ENCODE results near the gene AP5B1. TPM values are rescaled to one million over a fixed set of nuclear protein-coding genes. Genes with fewer than 3 reads are reported as not detected.

AP5B1 gene, protein sequence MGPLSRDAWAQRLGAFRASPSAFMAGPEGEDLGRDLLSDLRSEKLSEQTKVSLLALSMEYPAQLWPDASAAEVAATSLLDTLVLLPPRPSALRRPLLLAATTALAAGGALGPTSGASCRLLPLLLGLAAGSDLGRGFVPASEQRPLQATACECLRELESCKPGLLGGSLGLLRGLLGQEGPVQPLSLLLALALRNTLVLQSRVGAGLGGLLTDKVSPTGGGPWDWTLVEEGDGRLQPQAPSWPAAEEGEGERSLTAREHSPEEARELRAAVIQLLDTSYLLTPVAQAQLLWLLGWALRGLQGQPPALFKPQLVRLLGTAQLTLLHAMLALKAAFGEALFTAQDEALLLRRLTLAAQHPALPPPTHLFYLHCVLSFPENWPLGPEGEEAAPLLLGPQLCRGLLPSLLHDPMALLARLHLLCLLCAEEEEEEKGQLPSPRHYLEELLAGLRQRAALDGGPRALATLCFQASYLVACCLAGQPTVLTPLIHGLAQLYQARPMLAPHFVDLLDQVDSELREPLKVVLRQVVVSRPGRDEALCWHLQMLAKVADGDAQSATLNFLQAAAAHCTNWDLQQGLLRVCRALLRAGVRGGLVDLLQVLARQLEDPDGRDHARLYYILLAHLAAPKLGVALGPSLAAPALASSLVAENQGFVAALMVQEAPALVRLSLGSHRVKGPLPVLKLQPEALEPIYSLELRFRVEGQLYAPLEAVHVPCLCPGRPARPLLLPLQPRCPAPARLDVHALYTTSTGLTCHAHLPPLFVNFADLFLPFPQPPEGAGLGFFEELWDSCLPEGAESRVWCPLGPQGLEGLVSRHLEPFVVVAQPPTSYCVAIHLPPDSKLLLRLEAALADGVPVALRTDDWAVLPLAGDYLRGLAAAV
- 15.2 TPM for polyA plus RNA-seq
- long read RNA-seq, donor 1, full-length matches to known transcripts = 4 of 4 reads
- long read RNA-seq, donor 1, partial matches to known transcripts = 0 of 4 reads
- long read RNA-seq, donor 1, other reads (novel, unspliced or antisense) = 0 of 4 reads
- long read RNA-seq, donor 2, full-length matches to known transcripts = 4 of 4 reads
- long read RNA-seq, donor 2, partial matches to known transcripts = 0 of 4 reads
- long read RNA-seq, donor 2, other reads (novel, unspliced or antisense) = 0 of 4 reads
- long read RNA-seq, donor 3 = 0 reads
- long read RNA-seq, donor 4 = 0 reads
- long read RNA-seq, donor 5 = 0 reads
- long read RNA-seq, donor 6, full-length matches to known transcripts = 6 of 6 reads
- long read RNA-seq, donor 6, partial matches to known transcripts = 0 of 6 reads
- long read RNA-seq, donor 6, other reads (novel, unspliced or antisense) = 0 of 6 reads
- long read RNA-seq, donor 7, full-length matches to known transcripts = 1 of 1 reads
- long read RNA-seq, donor 7, partial matches to known transcripts = 0 of 1 reads
- long read RNA-seq, donor 7, other reads (novel, unspliced or antisense) = 0 of 1 reads
- long read RNA-seq, donor 8, full-length matches to known transcripts = 7 of 7 reads
- long read RNA-seq, donor 8, partial matches to known transcripts = 0 of 7 reads
- long read RNA-seq, donor 8, other reads (novel, unspliced or antisense) = 0 of 7 reads
- long read RNA-seq, donor 9, full-length matches to known transcripts = 4 of 4 reads
- long read RNA-seq, donor 9, partial matches to known transcripts = 0 of 4 reads
- long read RNA-seq, donor 9, other reads (novel, unspliced or antisense) = 0 of 4 reads
- long read RNA-seq, donor 10, full-length matches to known transcripts = 9 of 9 reads
- long read RNA-seq, donor 10, partial matches to known transcripts = 0 of 9 reads
- long read RNA-seq, donor 10, other reads (novel, unspliced or antisense) = 0 of 9 reads
- long read RNA-seq, donor 11, full-length matches to known transcripts = 3 of 8 reads
- long read RNA-seq, donor 11, partial matches to known transcripts = 0 of 8 reads
- long read RNA-seq, donor 11, other reads (novel, unspliced or antisense) = 5 of 8 reads

DNA sequence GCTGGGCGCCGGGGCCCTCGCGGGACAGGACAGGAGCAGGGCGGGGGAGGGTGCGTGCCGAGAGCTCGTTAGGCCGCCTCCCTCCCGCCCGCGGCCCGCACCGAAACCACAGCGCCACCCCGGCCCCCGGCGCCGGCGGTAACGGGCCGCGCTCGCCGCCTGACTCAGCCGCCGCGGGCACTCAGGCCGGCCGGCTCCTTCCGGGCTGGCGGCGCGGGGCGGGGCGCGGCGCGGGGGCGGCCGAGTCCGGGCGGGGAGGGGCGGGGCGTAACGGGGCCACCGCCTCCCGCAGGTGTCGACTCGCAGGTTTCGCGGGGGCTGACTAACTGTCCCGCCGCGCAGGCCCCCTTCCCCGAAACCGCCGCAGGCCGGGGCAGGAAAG lies at the start of gene AP5B1:
Gene AP5B1 (minus strand): TSS at position 207 of the 382 bp plus-strand sequence. CDS start 385 bp downstream, outside the sequence.
- H3K27ac ChIP-seq (ENCODE audit: low read length) = peak within 1 kb of the TSS; percentile 85
- peaks cover 7% of the 10 kb centered on the region for H3K27me3 ChIP-seq (ENCODE audit: control insufficient read depth, insufficient read depth, low read length)
- WGBS (ENCODE audit: insufficient coverage, low lambda C conversion rate) = no CpG with 5 or more reads among the region's 59 CpGs
- peak in 1 of 2 donors; percentile 82 for DNase-seq
- peaks cover 29% of the 10 kb centered on the region for H3K4me1 ChIP-seq (ENCODE audit: control insufficient read depth, insufficient read depth, low read length)
- H3K9me3 ChIP-seq (ENCODE audit: control insufficient read depth, low read depth, low read length) = peaks cover 17% of the 10 kb centered on the region
- peak within 1 kb of the TSS; percentile 97 for H3K4me3 ChIP-seq (ENCODE audit: low read length)
- H3K36me3 ChIP-seq (ENCODE audit: control insufficient read depth, insufficient read depth, low read length) = peaks cover 34% of the 10 kb centered on the region

- WGBS (ENCODE audit: insufficient coverage, low lambda C conversion rate) = no CpG with 5 or more reads among the region's 4 CpGs
- Histone ChIP-seq H3K36me3 (ENCODE audit: control insufficient read depth, insufficient read depth, low read length) (no peaks in the 10 kb centered on the region), H3K4me1 (ENCODE audit: control insufficient read depth, insufficient read depth, low read length) (peaks cover 39% of the 10 kb centered on the region), H3K27ac (ENCODE audit: low read length) (no peak overlapping the region), H3K9me3 (ENCODE audit: control insufficient read depth, low read depth, low read length) (no peaks in the 10 kb centered on the region), H3K4me3 (ENCODE audit: low read length) (no peak overlapping the region), H3K27me3 (ENCODE audit: control insufficient read depth, insufficient read depth, low read length) (no peaks in the 10 kb centered on the region)
- no peak for DNase-seq
Observed at GRCh38 chr11:65829459-65829858, 48.7 kb upstream of the AP5B1 start.

GRCh38 chr11:65826984-65827735 lies 46.4 kb upstream of the AP5B1 start:
- Histone ChIP-seq H3K4me3 (ENCODE audit: low read length) (peak overlapping the region; percentile 5), H3K4me1 (ENCODE audit: control insufficient read depth, insufficient read depth, low read length) (peaks cover 51% of the 10 kb centered on the region), H3K27me3 (ENCODE audit: control insufficient read depth, insufficient read depth, low read length) (no peaks in the 10 kb centered on the region), H3K36me3 (ENCODE audit: control insufficient read depth, insufficient read depth, low read length) (no peaks in the 10 kb centered on the region), H3K9me3 (ENCODE audit: control insufficient read depth, low read depth, low read length) (no peaks in the 10 kb centered on the region), H3K27ac (ENCODE audit: low read length) (peak overlapping the region; percentile 90)
- WGBS (ENCODE audit: insufficient coverage, low lambda C conversion rate) = 60% methylated on average over 1 of the region's 8 CpGs
- peak; percentile 88 to 95 for DNase-seq

GRCh38 chr11:65822776-65823528 lies 42.2 kb upstream of the AP5B1 start:
- H3K27ac ChIP-seq (ENCODE audit: low read length) = peak overlapping the region; percentile 96
- H3K27me3 ChIP-seq (ENCODE audit: control insufficient read depth, insufficient read depth, low read length) = no peaks in the 10 kb centered on the region
- H3K9me3 ChIP-seq (ENCODE audit: control insufficient read depth, low read depth, low read length) = no peaks in the 10 kb centered on the region
- no peaks in the 10 kb centered on the region for H3K36me3 ChIP-seq (ENCODE audit: control insufficient read depth, insufficient read depth, low read length)
- H3K4me3 ChIP-seq (ENCODE audit: low read length) = no peak overlapping the region
- 27% methylated on average over 3 of the region's 15 CpGs for WGBS (ENCODE audit: insufficient coverage, low lambda C conversion rate)
- DNase-seq = peak; percentile 70 to 80
- peaks cover 62% of the 10 kb centered on the region for H3K4me1 ChIP-seq (ENCODE audit: control insufficient read depth, insufficient read depth, low read length)

- no peaks in the 10 kb centered on the region for H3K9me3 ChIP-seq (ENCODE audit: control insufficient read depth, low read depth, low read length)
- H3K36me3 ChIP-seq (ENCODE audit: control insufficient read depth, insufficient read depth, low read length) = no peaks in the 10 kb centered on the region
- peak overlapping the region; percentile 96 for H3K27ac ChIP-seq (ENCODE audit: low read length)
- DNase-seq = peak; percentile 92 to 95
- no CpG with 5 or more reads among the region's 8 CpGs for WGBS (ENCODE audit: insufficient coverage, low lambda C conversion rate)
- no peaks in the 10 kb centered on the region for H3K27me3 ChIP-seq (ENCODE audit: control insufficient read depth, insufficient read depth, low read length)
- no peak overlapping the region for H3K4me3 ChIP-seq (ENCODE audit: low read length)
- H3K4me1 ChIP-seq (ENCODE audit: control insufficient read depth, insufficient read depth, low read length) = peaks cover 64% of the 10 kb centered on the region
Observed at GRCh38 chr11:65821107-65821506, 40.3 kb upstream of the AP5B1 start.

DNA sequence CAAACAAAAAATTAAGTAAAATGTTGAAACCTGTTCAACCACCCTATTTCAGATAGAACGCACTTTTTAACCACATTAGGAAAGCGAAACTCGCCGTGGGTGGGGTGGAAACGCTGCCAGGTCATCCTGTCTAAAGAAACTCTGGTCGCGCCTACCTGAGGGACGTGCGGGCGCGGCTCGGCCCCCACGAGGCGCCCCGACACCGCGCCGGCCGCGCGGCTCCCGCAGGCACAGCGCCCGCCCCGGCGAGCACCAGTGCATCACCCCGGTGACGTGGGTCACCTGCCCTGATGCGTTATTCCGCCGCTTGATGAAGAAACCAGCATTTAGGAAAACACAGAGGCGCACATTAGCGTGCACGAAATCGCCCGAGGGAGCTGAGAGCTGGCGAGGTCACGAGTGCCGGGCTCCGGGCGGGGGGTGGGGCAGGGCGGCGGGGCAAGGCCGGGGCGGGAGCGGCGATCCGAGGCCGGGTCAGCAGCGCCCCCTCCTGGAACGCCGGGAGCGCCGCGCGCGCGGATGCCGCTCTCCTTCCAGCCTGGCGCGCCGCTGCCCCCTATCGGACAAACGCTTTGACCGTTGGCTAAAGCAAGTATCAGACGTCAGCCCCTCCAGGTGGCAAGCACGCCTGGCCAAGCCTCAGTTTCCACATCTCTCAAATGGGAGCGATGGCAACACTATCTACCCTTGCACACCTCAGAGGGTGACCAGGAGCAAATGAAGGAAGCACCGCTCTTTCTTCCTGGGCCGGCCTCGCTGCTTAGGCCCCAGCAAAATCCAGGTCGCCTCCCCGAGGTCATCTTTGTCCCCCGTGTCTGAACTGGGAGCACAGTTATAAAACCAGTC lies 37.3 kb upstream of the AP5B1 start:
- H3K36me3 ChIP-seq (ENCODE audit: control insufficient read depth, insufficient read depth, low read length) = no peaks in the 10 kb centered on the region
- peak overlapping the region; percentile 51 for H3K4me3 ChIP-seq (ENCODE audit: low read length)
- H3K27ac ChIP-seq (ENCODE audit: low read length) = peak overlapping the region; percentile 92
- H3K4me1 ChIP-seq (ENCODE audit: control insufficient read depth, insufficient read depth, low read length) = peaks cover 61% of the 10 kb centered on the region
- no CpG with 5 or more reads among the region's 74 CpGs for WGBS (ENCODE audit: insufficient coverage, low lambda C conversion rate)
- H3K27me3 ChIP-seq (ENCODE audit: control insufficient read depth, insufficient read depth, low read length) = no peaks in the 10 kb centered on the region
- DNase-seq = peak; percentile 89 to 90
- no peaks in the 10 kb centered on the region for H3K9me3 ChIP-seq (ENCODE audit: control insufficient read depth, low read depth, low read length)

DNA sequence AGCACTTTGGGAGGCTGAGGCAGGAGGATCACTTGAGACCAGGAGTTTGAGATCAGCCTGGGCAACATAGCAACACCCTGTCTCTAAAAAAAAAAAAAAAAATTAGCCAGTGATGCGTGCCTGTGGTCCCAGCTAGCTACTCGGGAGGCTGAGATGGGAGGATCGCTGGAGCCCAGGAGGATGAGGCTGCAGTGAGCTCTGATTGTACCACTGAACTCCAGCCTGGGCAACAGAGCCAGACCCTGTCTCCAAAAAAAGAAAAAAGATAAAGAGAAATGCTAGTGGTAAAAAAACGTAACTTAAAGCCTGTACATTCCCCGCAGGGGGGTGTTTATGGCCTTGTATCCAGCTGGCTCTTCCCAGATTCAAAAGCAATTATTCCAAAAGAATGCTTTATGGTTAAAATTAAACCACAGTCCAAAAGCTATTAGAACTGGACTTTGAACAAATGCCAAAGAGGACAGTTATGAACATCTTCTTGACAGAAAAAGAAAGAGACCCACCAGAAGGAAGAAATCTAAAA lies 36.6 kb upstream of the AP5B1 start:
- 0% methylated on average over 2 of the region's 5 CpGs for WGBS (ENCODE audit: insufficient coverage, low lambda C conversion rate)
- peaks cover 56% of the 10 kb centered on the region for H3K4me1 ChIP-seq (ENCODE audit: control insufficient read depth, insufficient read depth, low read length)
- H3K9me3 ChIP-seq (ENCODE audit: control insufficient read depth, low read depth, low read length) = no peaks in the 10 kb centered on the region
- H3K36me3 ChIP-seq (ENCODE audit: control insufficient read depth, insufficient read depth, low read length) = no peaks in the 10 kb centered on the region
- H3K27ac ChIP-seq (ENCODE audit: low read length) = peak overlapping the region; percentile 92
- DNase-seq = peak in 1 of 2 donors; percentile 54
- H3K27me3 ChIP-seq (ENCODE audit: control insufficient read depth, insufficient read depth, low read length) = no peaks in the 10 kb centered on the region
- peak overlapping the region; percentile 51 for H3K4me3 ChIP-seq (ENCODE audit: low read length)

Measured in large intestine (tissue), 12 donors.